Activated T-helper 17 cell treated with anti-CD3 and anti-CD28 coated beads, Interleukin-2, amount 50 U/mL, for 72 hours (primary cell): Measurements from ENCODE around the gene GNG4. TPM values are rescaled to one million over a fixed set of nuclear protein-coding genes. Genes with fewer than 3 reads are reported as not detected.
"Not testable (repeated sequence)": the region's sequence is repeated elsewhere in the genome, so short reads cannot be mapped to it uniquely, and the experiment has no call there.

Experiments
- ATAC-seq: fragments of 150-1000 bp; cut with Tn5 transposase; replicated peaks from 2 replicates; pipeline ENCODE4 v1.10.0; 2021; ENCODE audit warnings: mild to moderate bottlenecking, moderate library complexity
- H3K27ac Mint-ChIP-seq: one replicate; pipeline ENCODE4 v1.8.0; 2022; ENCODE audit warnings: mixed read lengths
- H3K27me3 Mint-ChIP-seq: one replicate; pipeline ENCODE4 v1.8.0; 2022; ENCODE audit warnings: mixed read lengths
- H3K36me3 Mint-ChIP-seq: one replicate; pipeline ENCODE4 v1.8.0; 2022; ENCODE audit warnings: low read depth, mild to moderate bottlenecking, mixed read lengths
- H3K4me1 Mint-ChIP-seq: one replicate; pipeline ENCODE4 v1.8.0; 2022; ENCODE audit warnings: mixed read lengths
- H3K4me3 Mint-ChIP-seq: one replicate; pipeline ENCODE4 v1.8.0; 2022; ENCODE audit warnings: mild to moderate bottlenecking, mixed read lengths
- H3K9me3 Mint-ChIP-seq: one replicate; pipeline ENCODE4 v1.8.0; 2022; ENCODE audit warnings: mixed read lengths
- total RNA-seq, 2 donors: library from RNA; stranded (reverse); gene quantifications; one replicate each; pipeline ENCODE4 v1.2.3, GENCODE V29; 2022

Gene GNG4
- total RNA-seq, 2 donors from 2014 or later: 0.32 to 2.1 TPM

DNA sequence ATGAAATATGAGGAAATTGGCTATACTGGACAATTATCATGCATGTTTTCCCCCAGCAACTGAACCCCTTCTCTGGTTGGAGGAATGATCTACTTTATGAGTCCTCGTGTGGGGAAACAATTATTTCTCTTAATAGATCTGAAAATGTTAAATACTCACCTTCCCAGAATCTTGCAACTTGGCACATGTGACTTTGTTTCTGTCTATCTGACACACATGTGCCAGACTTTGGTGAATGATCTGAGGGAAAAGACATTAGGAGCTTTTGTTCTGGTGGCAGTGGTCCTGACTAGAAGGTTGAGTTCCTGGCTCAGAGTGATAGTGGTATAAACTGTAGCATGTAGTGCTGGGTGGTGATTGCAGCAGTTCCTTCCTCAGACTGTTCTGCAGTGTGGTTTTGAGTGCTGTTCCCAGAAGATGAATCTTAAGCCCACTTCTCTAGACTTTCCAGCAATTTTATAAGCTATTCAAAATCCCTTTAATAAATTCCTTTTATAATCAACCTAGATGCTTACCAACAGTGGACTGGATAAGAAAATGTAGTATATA lies 86.0 kb downstream of the GNG4 start:
- Mint-ChIP-seq H3K27me3 (no peaks in the 10 kb centered on the region), H3K27ac (no peak overlapping the region), H3K36me3 (no peaks in the 10 kb centered on the region), H3K4me1 (no peaks in the 10 kb centered on the region), H3K9me3 (no peaks in the 10 kb centered on the region), H3K4me3 (no peak overlapping the region)
- no peak for ATAC-seq

DNA sequence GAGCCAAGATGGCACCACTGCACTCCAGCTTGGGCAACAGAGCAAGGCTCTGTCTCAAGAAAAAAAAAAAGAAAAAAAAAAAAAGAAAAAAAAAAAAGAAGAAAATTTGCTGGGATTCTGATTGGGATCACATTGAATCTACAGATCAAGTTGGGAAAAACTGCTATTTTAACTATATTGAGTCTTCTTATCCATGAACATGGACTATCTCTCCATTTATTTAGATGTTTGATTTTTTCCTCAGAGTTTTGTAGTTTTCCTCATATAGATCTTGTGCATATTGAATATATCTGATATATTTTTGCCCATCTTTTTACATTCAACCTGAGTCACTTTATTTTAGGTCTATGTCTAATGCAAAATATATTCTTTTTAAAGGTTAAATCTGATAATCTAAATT lies 87.0 kb downstream of the GNG4 start:
- H3K4me3 Mint-ChIP-seq: no peak overlapping the region
- no peak overlapping the region for H3K27ac Mint-ChIP-seq
- H3K27me3 Mint-ChIP-seq: no peaks in the 10 kb centered on the region
- no peak for ATAC-seq
- H3K9me3 Mint-ChIP-seq: no peaks in the 10 kb centered on the region
- no peaks in the 10 kb centered on the region for H3K4me1 Mint-ChIP-seq
- H3K36me3 Mint-ChIP-seq: no peaks in the 10 kb centered on the region

DNA sequence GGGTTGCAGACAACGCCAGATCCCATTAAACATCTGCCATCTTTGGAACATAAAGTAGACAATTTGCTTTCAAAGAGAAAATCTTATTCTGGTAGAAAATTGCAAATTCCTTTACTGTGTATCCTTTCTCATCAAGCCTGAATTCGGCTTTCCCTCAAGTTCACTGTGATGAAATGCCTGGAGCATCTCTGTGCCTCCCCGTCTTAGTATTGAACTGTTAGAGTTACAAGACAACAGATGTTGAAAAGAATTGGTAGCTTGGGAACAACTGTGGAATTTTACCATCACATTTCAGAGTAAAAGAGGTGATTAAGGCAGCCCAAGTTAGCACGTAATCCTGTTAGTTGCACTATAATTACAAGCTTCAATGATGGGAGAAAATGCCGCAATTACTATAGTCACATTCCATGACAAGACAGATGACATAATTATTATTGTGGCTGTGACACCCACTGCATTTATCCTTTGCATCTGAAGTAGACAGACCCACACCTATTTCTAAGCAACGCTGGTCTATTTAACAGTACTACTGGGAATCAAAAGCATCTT lies 90.9 kb downstream of the GNG4 start:
- Mint-ChIP-seq H3K4me3 (no peak overlapping the region), H3K27ac (no peak overlapping the region), H3K36me3 (no peaks in the 10 kb centered on the region), H3K4me1 (no peaks in the 10 kb centered on the region), H3K9me3 (no peaks in the 10 kb centered on the region), H3K27me3 (no peaks in the 10 kb centered on the region)
- no peak for ATAC-seq

DNA sequence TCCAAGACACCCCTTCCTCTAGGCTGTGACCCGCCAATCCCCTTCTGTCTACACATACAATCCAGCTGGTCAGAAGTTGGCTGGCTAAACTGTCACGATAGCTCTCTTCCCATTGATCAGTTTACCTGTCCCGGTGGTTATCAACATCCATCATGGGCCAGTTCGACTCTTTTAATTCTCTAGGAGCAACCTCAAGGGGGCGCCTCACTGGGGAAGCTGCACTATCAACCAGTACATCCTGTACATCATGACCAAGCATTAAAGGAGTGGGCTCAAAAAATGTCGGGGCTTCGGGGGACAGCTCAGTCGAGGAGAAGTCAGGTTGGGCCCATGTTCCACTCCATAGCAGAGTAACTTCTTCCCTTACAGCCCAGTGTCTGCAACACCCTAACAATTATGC lies 92.1 kb downstream of the GNG4 start:
- no peaks in the 10 kb centered on the region for H3K27me3 Mint-ChIP-seq
- no peaks in the 10 kb centered on the region for H3K4me1 Mint-ChIP-seq
- H3K4me3 Mint-ChIP-seq: no peak overlapping the region
- H3K27ac Mint-ChIP-seq: no peak overlapping the region
- no peaks in the 10 kb centered on the region for H3K9me3 Mint-ChIP-seq
- H3K36me3 Mint-ChIP-seq: no peaks in the 10 kb centered on the region
- no peak for ATAC-seq

DNA sequence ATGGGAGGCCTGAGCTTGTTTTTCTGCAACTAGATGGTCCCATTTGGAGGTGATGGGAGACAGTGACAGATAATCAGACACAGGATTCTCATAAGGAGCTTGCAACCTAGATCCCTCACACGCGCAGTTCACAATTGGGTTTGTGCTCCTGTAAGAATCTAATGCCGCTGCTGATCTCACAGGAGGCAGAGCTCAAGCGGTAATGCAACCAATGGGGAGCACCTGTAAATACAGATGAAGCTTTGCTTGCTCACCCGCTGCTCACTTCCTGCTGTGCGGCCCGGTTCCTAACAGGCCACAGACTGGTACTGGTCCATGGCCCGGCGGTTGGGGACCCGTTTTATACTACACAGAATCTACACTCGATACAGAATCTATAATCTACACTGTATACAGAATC lies 92.8 kb downstream of the GNG4 start:
- H3K4me3 Mint-ChIP-seq: no peak overlapping the region
- H3K9me3 Mint-ChIP-seq: no peaks in the 10 kb centered on the region
- no peak for ATAC-seq
- no peak overlapping the region for H3K27ac Mint-ChIP-seq
- no peaks in the 10 kb centered on the region for H3K4me1 Mint-ChIP-seq
- no peaks in the 10 kb centered on the region for H3K27me3 Mint-ChIP-seq
- no peaks in the 10 kb centered on the region for H3K36me3 Mint-ChIP-seq

DNA sequence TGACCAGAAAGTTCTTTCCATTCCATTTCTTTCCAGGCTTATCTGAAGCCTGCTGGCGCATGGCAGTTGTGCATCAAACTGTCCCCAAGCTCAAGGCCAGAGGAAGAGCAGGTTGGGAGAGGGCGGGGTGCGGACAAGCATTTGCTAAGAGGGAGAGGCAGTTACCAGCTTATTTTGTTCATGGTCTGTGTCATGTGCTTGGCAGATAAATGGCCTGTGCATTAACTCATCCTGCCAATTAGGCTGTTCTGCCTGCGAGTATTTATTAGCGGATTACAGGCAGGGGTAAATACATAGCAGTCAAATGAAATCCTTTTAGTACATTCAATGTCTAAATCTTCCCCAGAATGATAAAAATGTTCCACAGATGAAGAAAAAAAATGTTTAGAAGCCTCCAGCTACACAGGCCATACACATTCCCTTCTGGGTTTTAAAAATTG lies 96.5 kb downstream of the GNG4 start:
- H3K9me3 Mint-ChIP-seq: no peaks in the 10 kb centered on the region
- no peak for ATAC-seq
- no peaks in the 10 kb centered on the region for H3K27me3 Mint-ChIP-seq
- H3K27ac Mint-ChIP-seq: no peak overlapping the region
- no peaks in the 10 kb centered on the region for H3K4me1 Mint-ChIP-seq
- no peaks in the 10 kb centered on the region for H3K36me3 Mint-ChIP-seq
- H3K4me3 Mint-ChIP-seq: no peak overlapping the region

DNA sequence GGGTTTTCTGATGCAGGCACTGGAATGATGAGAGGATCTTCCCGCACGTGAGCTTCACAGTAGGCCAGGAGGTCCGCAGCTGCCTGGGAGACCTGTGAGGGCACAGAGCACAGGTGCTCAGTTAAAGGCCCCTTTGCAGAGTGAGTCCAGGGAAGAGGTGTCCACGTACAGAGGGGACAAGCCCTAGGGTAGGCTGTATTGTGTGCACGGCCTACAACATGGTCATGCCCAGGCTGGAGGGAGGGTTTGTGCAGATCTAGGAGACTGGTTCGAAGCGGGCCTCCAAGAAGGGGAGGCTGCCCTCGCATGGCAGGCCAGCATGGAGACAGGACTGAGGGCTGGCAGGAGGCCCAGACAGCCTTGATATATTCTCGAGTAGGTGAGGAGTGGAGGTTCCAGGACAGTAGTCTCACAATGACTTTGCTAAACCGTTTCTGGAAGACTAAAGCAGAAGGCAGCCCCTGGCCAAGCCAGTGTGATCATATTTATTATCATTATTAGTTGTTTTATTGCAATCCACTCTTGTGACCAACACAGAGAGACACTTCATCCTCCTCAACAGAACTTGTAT lies 97.4 kb downstream of the GNG4 start:
- no peak overlapping the region for H3K4me3 Mint-ChIP-seq
- H3K4me1 Mint-ChIP-seq: no peaks in the 10 kb centered on the region
- ATAC-seq: no peak
- no peaks in the 10 kb centered on the region for H3K9me3 Mint-ChIP-seq
- peaks cover 3% of the 10 kb centered on the region for H3K27me3 Mint-ChIP-seq
- no peaks in the 10 kb centered on the region for H3K36me3 Mint-ChIP-seq
- no peak overlapping the region for H3K27ac Mint-ChIP-seq

DNA sequence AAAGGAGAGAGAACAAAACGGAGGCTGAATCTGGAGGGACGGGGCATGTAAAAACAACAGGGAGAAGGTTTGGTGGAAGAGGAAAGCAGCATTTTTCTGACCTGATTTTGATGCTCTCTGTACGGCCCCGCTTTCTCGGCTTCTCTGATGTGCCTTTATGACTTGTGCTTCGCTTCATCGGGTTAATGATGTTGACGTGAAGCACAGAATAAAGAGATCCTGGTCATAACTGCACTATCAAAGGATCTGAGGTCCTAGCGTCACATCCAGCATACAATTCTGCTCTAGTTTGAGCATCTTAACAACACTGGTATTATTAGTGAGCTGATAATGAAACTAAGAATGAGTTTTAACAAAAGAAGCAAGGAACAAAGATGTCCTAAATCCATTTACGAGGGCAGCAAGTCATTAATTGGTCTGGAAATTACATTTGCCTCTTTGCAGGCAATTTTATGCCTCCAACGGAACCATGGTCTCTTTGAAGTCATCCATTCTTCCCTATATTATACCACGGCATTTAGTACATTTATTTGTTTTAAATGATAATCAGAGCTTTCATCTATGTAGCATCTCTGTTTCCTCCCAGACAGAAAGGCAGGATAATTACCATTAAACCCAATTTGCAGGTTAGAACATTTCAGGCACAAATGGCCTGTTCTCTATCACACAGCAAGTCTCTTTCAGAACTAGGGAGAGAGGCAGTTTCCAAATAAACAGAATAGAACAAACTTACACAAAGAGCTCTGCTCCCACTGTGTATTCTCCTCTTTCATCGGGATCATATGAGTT lies 100.0 kb downstream of the GNG4 start:
- no peak overlapping the region for H3K27ac Mint-ChIP-seq
- H3K27me3 Mint-ChIP-seq: peaks cover 11% of the 10 kb centered on the region
- no peak overlapping the region for H3K4me3 Mint-ChIP-seq
- no peak for ATAC-seq
- no peaks in the 10 kb centered on the region for H3K36me3 Mint-ChIP-seq
- H3K9me3 Mint-ChIP-seq: no peaks in the 10 kb centered on the region
- H3K4me1 Mint-ChIP-seq: no peaks in the 10 kb centered on the region

DNA sequence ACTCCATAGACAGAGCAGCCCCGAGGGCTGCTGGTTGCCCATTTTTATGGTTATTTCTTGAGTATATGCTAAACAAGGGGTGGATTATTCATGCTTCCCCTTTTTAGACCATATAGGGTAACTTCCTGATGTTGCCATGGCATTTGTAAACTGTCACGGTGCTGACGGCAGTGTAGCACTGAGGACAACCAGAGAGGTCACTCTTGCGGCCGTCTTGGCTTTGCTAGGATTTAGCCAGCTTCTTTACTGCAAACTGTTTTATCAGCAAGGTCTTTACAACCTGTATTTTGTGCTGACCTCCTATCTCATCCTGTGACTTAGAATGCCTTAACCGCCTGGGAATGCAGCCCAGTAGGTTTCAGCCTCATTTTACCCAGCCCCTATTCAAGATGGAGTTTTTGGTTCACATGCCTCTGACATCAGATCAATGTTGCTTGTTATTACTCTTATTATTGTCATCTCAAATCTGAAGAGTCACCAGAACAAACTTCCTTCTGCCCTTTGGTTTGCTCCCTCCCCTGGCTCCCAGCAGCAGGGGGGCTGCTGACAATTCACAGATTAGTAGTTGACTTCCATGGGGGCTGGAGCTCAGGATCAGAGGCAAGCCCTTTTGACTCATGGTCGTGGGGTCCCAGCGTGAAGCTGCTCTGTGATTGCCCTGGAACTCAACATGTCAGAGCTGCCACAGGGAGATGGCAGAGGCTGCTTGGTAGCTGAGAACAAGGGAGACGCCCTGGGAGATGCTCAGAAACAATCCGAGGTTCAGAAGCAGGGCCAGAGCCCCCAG lies 103.0 kb downstream of the GNG4 start:
- not testable (repeated sequence) for H3K36me3 Mint-ChIP-seq, H3K4me1 Mint-ChIP-seq, H3K27ac Mint-ChIP-seq, ATAC-seq, H3K4me3 Mint-ChIP-seq, H3K9me3 Mint-ChIP-seq
- peaks cover 11% of the 10 kb centered on the region for H3K27me3 Mint-ChIP-seq

DNA sequence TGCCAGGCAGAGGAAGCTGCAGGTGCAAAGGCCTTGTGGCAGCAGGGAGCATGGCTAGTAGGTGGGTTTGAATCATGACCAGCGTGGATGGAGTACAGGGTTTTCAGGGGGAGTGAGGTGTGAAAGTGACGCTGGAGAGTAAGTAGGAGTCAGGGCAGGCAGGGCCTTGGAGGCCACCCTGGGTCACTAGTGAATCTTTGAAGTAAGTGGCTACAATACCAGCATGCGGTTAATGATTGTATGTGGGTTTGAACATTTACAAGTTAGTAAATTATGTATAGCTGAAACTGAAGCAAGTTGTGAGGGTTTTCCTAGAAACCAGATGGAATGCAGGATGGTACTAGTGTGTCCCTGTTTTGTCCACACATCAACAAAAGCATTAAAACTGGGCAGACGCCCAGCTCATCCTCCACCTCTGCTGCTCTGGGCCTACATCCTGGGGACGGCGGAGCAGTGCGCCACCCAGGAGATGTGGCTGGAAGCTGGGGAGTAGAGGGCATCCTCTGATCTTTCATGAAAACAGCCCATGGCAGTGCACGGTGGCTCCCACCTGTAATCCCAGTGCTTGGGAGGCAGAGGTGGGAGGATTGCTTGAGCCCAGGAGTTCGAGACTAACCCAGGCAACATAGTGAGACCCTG lies 104.2 kb downstream of the GNG4 start:
- Mint-ChIP-seq H3K27me3 (peaks cover 11% of the 10 kb centered on the region), H3K4me3 (no peak overlapping the region), H3K9me3 (no peaks in the 10 kb centered on the region), H3K36me3 (no peaks in the 10 kb centered on the region), H3K4me1 (no peaks in the 10 kb centered on the region), H3K27ac (no peak overlapping the region)
- ATAC-seq: no peak

DNA sequence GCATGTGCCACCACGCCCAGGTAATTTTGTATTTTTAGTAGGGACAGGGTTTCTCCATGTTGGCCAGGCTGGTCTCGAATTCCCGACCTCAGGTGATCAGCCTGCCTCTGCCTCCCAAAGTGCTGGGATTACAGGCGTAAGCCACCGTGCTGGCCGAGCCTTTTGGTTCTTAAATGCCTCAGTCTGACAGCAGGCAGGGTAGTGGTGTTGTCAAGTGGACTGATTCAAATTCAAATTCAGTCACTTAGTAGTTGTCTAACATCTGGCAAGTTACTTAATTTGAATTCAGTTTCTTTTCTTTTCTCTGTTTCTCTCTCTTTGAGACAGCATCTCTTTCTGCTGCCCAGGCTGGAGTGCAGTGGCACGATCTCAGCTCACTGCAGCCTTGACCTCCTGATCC lies 106.7 kb downstream of the GNG4 start:
- not testable (repeated sequence) for H3K27ac Mint-ChIP-seq, H3K4me1 Mint-ChIP-seq, H3K4me3 Mint-ChIP-seq, H3K36me3 Mint-ChIP-seq, H3K9me3 Mint-ChIP-seq, ATAC-seq
- peaks cover 11% of the 10 kb centered on the region for H3K27me3 Mint-ChIP-seq

DNA sequence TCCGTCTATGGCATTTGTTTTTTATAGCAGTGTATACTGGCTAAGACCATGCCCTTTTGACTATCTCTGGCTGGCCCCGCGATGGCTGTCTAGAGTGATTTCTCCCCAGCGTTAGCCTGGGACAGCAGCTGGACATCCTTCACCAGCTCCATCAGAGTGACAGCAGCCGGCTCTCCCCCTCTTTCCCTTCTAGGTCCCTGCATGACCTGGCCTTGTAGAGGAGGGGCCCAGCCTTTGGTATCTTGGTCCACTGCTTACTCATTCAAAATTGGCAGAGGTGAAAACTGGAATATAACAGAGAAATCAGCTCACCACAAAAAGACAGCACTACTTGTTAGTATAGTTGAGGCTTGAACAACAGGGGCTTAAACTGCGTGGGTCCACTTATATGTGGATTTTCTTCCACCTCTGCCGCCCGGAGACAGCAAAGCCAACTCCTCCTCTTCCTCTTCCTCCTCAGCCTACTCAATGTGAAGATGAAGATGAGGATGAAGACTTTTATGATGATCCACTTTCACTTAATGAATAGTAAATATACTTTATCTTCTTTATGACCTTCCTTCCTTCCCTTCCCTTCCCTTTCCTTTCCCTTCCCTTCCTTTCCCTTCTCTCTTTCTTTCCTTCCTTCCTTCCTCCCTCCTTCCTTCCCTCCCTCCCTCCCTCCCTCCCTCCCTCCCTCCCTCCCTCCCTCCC lies 116.0 kb downstream of the GNG4 start:
- H3K9me3 Mint-ChIP-seq: no peaks in the 10 kb centered on the region

DNA sequence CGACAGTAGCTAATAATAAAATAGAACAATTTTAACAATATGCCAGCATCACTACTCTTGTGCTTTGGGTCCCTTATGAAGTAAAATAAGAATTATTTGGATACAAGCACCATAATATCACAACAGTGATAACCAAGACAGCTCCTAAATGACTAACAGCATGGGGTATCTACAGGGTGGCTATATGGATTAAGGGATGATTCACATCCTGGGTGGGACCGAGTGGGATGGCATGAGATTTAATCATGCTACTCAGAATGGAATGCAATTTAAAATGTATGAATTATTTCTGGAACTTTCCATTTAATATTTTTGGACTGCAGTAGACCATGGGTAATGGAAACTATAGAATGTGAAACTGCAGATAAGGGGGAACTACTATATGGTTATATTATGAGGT lies 117.2 kb downstream of the GNG4 start:
- no peak for ATAC-seq
- Mint-ChIP-seq H3K36me3 (no peaks in the 10 kb centered on the region), H3K27me3 (peaks cover 4% of the 10 kb centered on the region), H3K4me3 (no peak overlapping the region), H3K4me1 (no peaks in the 10 kb centered on the region), H3K27ac (no peak overlapping the region), H3K9me3 (no peaks in the 10 kb centered on the region)

More for the DNA sequence above, 116.0 kb downstream of the GNG4 start:
- Mint-ChIP-seq H3K4me1 (no peaks in the 10 kb centered on the region), H3K36me3 (no peaks in the 10 kb centered on the region), H3K27ac (no peak overlapping the region), H3K27me3 (peaks cover 4% of the 10 kb centered on the region), H3K4me3 (no peak overlapping the region)
- no peak for ATAC-seq
